Measurements from ENCODE around the gene ACACA. TPM values are rescaled to one million over a fixed set of nuclear protein-coding genes. Genes with fewer than 3 reads are reported as not detected.

The ACACA gene
- total RNA-seq, 6 experiments from 2014 or later, result 37.7 to 43.0 (median 40.7) TPM

DNA sequence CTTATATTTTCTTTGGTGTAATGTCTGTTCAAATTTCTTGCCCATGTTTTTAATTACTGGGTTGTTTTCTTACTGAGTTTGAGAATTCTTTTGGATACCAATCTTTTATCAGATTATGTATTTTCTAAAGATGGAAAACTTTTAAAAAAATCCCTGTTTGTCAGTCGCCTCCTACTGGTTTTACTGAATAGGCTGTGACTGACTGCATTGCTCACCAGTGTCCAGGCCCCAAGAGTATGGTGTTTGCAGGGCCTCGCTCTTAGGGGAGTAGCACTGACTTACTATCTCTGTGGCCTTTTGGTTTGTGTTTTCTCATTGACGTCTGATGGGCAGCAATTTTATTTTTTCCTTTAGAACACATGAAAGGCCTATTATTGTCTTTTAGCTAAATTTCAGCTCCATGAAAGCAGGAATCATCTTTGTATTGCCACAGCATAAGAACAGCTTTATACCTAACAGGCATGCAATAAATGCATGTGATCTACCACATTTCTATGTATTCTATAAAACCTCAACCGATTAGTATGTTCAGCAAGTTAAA lies 269.5 kb downstream of the ACACA start:
- Mint-ChIP-seq H3K4me3 (no peak overlapping the region), H3K9me3 (no peaks in the 10 kb centered on the region), H3K27ac (no peak overlapping the region), H3K27me3 (ENCODE audit: insufficient read depth) (no peaks in the 10 kb centered on the region; the same call in 1 of the 2 replicates), H3K4me1 (ENCODE audit: low read depth) (no peaks in the 10 kb centered on the region; the same call in 1 of the 2 replicates), H3K36me3 (ENCODE audit: low read depth) (no peaks in the 10 kb centered on the region)
- TF ChIP-seq, protein P1, sequence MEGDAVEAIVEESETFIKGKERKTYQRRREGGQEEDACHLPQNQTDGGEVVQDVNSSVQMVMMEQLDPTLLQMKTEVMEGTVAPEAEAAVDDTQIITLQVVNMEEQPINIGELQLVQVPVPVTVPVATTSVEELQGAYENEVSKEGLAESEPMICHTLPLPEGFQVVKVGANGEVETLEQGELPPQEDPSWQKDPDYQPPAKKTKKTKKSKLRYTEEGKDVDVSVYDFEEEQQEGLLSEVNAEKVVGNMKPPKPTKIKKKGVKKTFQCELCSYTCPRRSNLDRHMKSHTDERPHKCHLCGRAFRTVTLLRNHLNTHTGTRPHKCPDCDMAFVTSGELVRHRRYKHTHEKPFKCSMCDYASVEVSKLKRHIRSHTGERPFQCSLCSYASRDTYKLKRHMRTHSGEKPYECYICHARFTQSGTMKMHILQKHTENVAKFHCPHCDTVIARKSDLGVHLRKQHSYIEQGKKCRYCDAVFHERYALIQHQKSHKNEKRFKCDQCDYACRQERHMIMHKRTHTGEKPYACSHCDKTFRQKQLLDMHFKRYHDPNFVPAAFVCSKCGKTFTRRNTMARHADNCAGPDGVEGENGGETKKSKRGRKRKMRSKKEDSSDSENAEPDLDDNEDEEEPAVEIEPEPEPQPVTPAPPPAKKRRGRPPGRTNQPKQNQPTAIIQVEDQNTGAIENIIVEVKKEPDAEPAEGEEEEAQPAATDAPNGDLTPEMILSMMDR (IDR thresholded peaks at IDR 0.05), result peak; percentile 30; the same call in 1 of the 2 replicates
- DNase-seq, result no peak

DNA sequence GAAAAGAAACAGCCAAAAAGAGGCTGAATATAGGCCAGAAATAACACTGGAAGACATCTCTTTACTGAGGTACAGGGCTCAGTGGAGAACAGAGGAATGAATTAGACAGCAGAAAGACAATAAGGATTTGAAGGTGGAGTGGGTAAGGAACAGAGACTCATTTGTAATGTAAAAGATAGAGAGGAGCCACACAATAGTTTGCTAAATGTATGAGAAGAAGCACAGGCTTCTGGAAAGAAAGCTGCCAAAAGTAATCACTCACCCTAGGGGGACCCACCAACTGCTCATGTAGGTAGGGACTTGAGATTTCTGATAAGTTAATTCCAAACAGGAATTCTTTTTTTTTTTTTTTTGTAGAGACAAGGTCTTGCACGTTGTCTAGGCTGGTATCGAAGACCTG lies 271.1 kb downstream of the ACACA start:
- Mint-ChIP-seq H3K27me3 (ENCODE audit: insufficient read depth) (no peaks in the 10 kb centered on the region; the same call in 1 of the 2 replicates), H3K36me3 (ENCODE audit: low read depth) (no peaks in the 10 kb centered on the region), H3K4me1 (ENCODE audit: low read depth) (peaks cover 14% of the 10 kb centered on the region), H3K4me3 (no peak overlapping the region), H3K9me3 (no peaks in the 10 kb centered on the region), H3K27ac (no peak overlapping the region)
- no peak for DNase-seq
- TF ChIP-seq, protein P1 (IDR thresholded peaks at IDR 0.05), result no peak

DNA sequence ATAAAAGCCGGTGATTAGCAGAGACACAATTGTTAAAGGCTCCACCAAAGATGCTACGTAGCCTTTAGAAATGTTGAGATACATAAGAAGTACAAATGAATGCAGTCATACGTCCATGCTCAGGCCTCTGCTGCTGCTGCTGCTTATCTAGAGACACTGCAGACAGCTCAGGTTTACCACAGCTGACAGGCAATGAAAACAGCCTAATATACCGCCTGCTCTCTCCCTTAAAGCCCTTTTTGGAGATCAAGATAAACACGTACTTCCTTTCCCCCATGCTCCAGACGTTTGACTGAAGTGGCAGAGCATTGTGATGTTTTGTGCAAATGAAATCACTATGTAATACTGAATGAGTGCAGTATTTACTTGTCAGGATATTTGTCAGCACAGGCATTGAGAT lies 272.6 kb downstream of the ACACA start:
- TF ChIP-seq, protein P1 (IDR thresholded peaks at IDR 0.05), result no peak
- H3K36me3 Mint-ChIP-seq (ENCODE audit: low read depth), result no peaks in the 10 kb centered on the region
- H3K27me3 Mint-ChIP-seq (ENCODE audit: insufficient read depth), result no peaks in the 10 kb centered on the region; the same call in none of the 2 replicates
- peaks cover 14% of the 10 kb centered on the region for H3K4me1 Mint-ChIP-seq (ENCODE audit: low read depth)
- H3K27ac Mint-ChIP-seq, result no peak overlapping the region
- H3K4me3 Mint-ChIP-seq, result no peak overlapping the region
- no peaks in the 10 kb centered on the region for H3K9me3 Mint-ChIP-seq
- DNase-seq, result no peak

DNA sequence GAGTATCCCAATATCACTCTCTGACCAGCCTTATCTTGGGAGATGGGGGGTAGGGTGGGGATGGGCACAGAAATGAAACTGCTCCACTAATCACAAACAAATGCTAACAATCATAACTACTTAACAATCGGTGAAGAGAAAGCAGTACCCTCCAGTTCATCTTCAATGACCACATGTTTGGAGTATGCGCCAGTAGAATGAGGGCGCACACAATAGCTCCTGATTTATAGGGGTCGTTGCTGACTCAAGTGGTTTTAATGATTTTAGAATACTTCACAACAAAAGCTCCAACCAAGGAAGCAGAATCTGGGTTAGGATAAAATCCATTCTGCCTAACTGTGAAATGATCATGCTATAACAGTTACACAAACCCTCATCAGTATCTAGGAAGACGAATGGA lies 273.5 kb downstream of the ACACA start:
- no peaks in the 10 kb centered on the region; the same call in none of the 2 replicates for H3K27me3 Mint-ChIP-seq (ENCODE audit: insufficient read depth)
- H3K4me1 Mint-ChIP-seq (ENCODE audit: low read depth), result peaks cover 14% of the 10 kb centered on the region
- TF ChIP-seq, protein P1 (IDR thresholded peaks at IDR 0.05), result no peak
- no peak overlapping the region for H3K4me3 Mint-ChIP-seq
- DNase-seq, result no peak
- H3K36me3 Mint-ChIP-seq (ENCODE audit: low read depth), result no peaks in the 10 kb centered on the region
- no peak overlapping the region for H3K27ac Mint-ChIP-seq
- no peaks in the 10 kb centered on the region for H3K9me3 Mint-ChIP-seq

DNA sequence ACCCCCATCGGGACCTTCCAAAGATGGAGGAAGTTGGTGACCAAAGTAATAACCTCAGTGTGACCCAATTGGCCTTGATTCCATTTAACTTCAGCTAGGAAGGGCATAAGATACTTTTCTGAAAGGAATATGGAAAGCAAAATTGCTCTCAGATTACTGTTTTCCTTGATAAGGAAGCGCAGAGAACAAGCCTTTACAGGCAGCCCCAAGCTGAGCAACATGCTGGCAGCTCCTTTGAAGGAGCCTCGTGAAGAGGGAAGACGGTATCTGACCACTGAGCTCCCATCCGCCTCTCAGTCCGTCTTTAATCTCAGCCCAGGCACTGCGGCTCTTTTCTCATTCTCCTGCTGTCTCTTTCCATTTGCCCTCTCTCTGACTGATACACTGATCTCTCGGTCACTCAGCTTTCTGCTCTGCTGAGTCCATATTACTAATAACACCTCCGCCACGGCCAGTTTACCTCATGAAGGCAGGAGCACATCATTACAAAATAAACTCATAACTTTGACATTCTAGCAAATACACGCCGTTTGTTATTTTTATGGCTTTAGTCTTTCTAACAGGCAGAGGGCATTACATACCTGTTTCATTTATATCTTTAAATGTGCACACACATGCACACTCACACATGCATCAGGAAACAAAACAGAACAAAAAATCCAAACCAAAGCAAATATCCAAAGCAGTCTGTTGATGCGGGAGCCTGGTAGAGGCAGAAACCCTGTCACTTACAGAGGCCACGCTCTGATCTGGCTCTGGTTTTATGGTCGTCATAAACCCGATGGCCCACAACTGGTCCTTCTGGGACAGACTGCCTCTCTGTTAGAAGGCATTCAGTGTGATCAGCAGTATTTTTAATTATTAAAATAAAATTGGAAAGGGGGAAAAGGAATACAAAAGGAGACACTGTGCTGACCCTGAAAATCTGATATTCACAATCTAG lies 274.7 kb downstream of the ACACA start:
- DNase-seq, result no peak
- H3K27ac Mint-ChIP-seq, result no peak overlapping the region
- no peak overlapping the region for H3K4me3 Mint-ChIP-seq
- no peaks in the 10 kb centered on the region for H3K36me3 Mint-ChIP-seq (ENCODE audit: low read depth)
- TF ChIP-seq, protein P1 (IDR thresholded peaks at IDR 0.05), result no peak
- H3K4me1 Mint-ChIP-seq (ENCODE audit: low read depth), result peaks cover 14% of the 10 kb centered on the region
- H3K27me3 Mint-ChIP-seq (ENCODE audit: insufficient read depth), result no peaks in the 10 kb centered on the region; the same call in 1 of the 2 replicates
- no peaks in the 10 kb centered on the region for H3K9me3 Mint-ChIP-seq

Measured in HFFc6 (cell line).